Calu3 (cell line): ENCODE results near the gene SPAG5. TPM values are rescaled to one million over a fixed set of nuclear protein-coding genes. Genes with fewer than 3 reads are reported as not detected.
"Not testable (repeated sequence)": the region's sequence is repeated elsewhere in the genome, so short reads cannot be mapped to it uniquely, and the experiment has no call there.

Source experiments
- BruUV-seq: library from RNA; stranded (reverse); fragments of 400-500 nt; replicated peaks from 2 replicates; lab custom pipeline; 2021; lab: Mats Ljungman, UMichigan
- CTCF ChIA-PET: fragments of 300-600 bp; sonication (Branson Sonifier 250); formaldehyde crosslinking; loops from one replicate; lab custom pipeline; 2022; ENCODE audit warnings: antibody characterized with exemption; lab: Charles Lee
- DNase-seq: peaks from one replicate; pipeline ENCODE4 v3.0.0; 2022
- H3K27ac Mint-ChIP-seq: one replicate; pipeline ENCODE4 v1.8.0; 2022; ENCODE audit warnings: mixed read lengths; ENCODE audit not compliant: unreplicated experiment
- H3K27me3 Mint-ChIP-seq: one replicate; pipeline ENCODE4 v1.8.0; 2022; ENCODE audit warnings: mixed read lengths; ENCODE audit not compliant: unreplicated experiment
- H3K36me3 Mint-ChIP-seq: one replicate; pipeline ENCODE4 v1.8.0; 2022; ENCODE audit warnings: mild to moderate bottlenecking, moderate library complexity, mixed read lengths; ENCODE audit not compliant: insufficient read depth, unreplicated experiment
- H3K4me1 Mint-ChIP-seq: one replicate; pipeline ENCODE4 v1.8.0; 2022; ENCODE audit warnings: mild to moderate bottlenecking, low read depth, mixed read lengths; ENCODE audit not compliant: unreplicated experiment
- H3K4me3 Mint-ChIP-seq: one replicate; pipeline ENCODE4 v1.8.0; 2022; ENCODE audit warnings: mild to moderate bottlenecking, low read depth, moderate library complexity, mixed read lengths; ENCODE audit not compliant: unreplicated experiment
- H3K9me3 Mint-ChIP-seq: one replicate; pipeline ENCODE4 v1.8.0; 2022; ENCODE audit warnings: low read depth, mixed read lengths; ENCODE audit not compliant: unreplicated experiment
- CTCF ChIP-seq: fragments of 200-600 bp; IDR thresholded peaks from one replicate; pipeline ENCODE4 v1.8.0; 2022; ENCODE audit warnings: antibody characterized with exemption; ENCODE audit not compliant: unreplicated experiment
- intact Hi-C: fragments of 100-400 bp; cut with micrococcal nuclease; formaldehyde crosslinking; loops from one replicate; pipeline ENCODE4 v1.10.0; 2022; ENCODE audit not compliant: unreplicated experiment
- total RNA-seq: library from RNA; stranded (reverse); gene quantifications from 2 replicates; pipeline ENCODE4 v1.2.3, GENCODE V29; 2022

Gene SPAG5
- total RNA-seq, 1 experiment from 2014 or later: 82.1 TPM

- Mint-ChIP-seq H3K27me3 (no peaks in the 10 kb centered on the region), H3K4me3 (no peak overlapping the region), H3K9me3 (no peaks in the 10 kb centered on the region), H3K4me1 (no peaks in the 10 kb centered on the region), H3K36me3 (peaks cover 23% of the 10 kb centered on the region), H3K27ac (no peak overlapping the region)
- intact Hi-C loops: loop anchor here (5.0 kb wide), 1 partner anchor 118 kb away; no protein-coding TSS in a partner anchor
- no peak for TF ChIP-seq CTCF
- BruUV-seq: no TSS peak
- no peak for DNase-seq
- CTCF ChIA-PET: no interaction called here
Observed at GRCh38 chr17:28610376-28610775, 11.6 kb upstream of the SPAG5 start.

GRCh38 chr17:28604031-28604430 lies 5.2 kb upstream of the SPAG5 start:
- intact Hi-C loops, H3K27ac Mint-ChIP-seq, H3K4me1 Mint-ChIP-seq, H3K9me3 Mint-ChIP-seq, DNase-seq, H3K27me3 Mint-ChIP-seq, BruUV-seq, H3K4me3 Mint-ChIP-seq, CTCF ChIA-PET: not testable (repeated sequence)
- H3K36me3 Mint-ChIP-seq: peaks cover 53% of the 10 kb centered on the region

GRCh38 chr17:28599311-28600184 lies 723 bp upstream of the SPAG5 start:
- Mint-ChIP-seq H3K9me3 (no peaks in the 10 kb centered on the region), H3K27ac (peak overlapping the region; percentile 92), H3K4me3 (peak overlapping the region; percentile 91), H3K36me3 (peaks cover 44% of the 10 kb centered on the region), H3K27me3 (no peaks in the 10 kb centered on the region), H3K4me1 (peaks cover 17% of the 10 kb centered on the region)
- no peak for TF ChIP-seq CTCF
- peak; percentile 50 for DNase-seq
- CTCF ChIA-PET: interaction anchor here (0.5 to 0.9 kb wide), 2 partner anchors 45 to 170 kb away, joined by 3 read pairs; partner anchors contain the start of gene BLTP2
- intact Hi-C loops: no loop called here
- TSS peak; percentile 85 for BruUV-seq

GRCh38 chr17:28598389-28598788 lies 436 bp downstream of the SPAG5 start:
- no peak for DNase-seq
- BruUV-seq: TSS peak; percentile 67
- peaks cover 17% of the 10 kb centered on the region for H3K4me1 Mint-ChIP-seq

More at GRCh38 chr17:28598389-28598788, 436 bp downstream of the SPAG5 start:
- CTCF ChIA-PET: no interaction called here
- Mint-ChIP-seq H3K27me3 (no peaks in the 10 kb centered on the region), H3K9me3 (no peaks in the 10 kb centered on the region), H3K4me3 (peak overlapping the region; percentile 91), H3K36me3 (peaks cover 35% of the 10 kb centered on the region), H3K27ac (peak overlapping the region; percentile 92)
- intact Hi-C loops: no loop called here
- no peak for TF ChIP-seq CTCF
